GM18517 (cell line): ENCODE measurements around the gene NR6A1.

Experiments
- ATAC-seq: cut with Tn5 transposase; IDR thresholded peaks from one replicate; pipeline ENCODE4 v1.9.1; 2021; ENCODE audit warnings: mild to moderate bottlenecking, moderate library complexity; ENCODE audit not compliant: unreplicated experiment

Gene NR6A1

DNA sequence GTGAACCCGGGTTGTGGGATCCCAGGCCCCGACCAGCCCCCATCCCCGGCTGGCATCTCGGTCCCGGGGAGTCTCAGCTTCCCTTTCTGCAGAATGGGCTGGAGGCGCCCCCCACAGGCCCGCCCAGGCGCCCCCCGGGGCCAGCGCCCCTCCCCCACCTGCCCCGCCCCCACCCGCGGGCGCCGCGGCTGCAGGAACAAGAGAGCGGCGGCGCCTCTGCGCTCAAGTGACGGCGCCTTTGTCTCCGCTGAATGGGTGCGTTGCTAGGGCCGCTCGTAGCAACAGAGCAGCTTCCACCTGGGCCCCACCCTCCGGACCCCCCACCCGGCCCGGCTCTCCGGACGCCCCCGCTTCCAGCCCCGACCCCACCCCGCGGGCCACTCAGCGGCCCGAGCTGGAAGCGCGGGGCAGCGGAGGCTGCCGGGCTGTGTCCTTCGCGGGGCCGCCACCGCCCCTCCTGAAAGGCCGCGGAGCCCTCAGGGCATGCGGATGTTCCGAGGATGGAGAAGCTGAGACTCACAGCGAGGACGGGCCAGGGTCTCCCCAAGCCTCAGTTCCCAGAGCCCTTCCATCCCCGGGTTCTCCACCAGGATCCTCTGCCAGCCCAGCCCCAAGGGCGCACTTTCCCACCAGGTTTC lies 293.3 kb downstream of the NR6A1 start:
- no peak for ATAC-seq

DNA sequence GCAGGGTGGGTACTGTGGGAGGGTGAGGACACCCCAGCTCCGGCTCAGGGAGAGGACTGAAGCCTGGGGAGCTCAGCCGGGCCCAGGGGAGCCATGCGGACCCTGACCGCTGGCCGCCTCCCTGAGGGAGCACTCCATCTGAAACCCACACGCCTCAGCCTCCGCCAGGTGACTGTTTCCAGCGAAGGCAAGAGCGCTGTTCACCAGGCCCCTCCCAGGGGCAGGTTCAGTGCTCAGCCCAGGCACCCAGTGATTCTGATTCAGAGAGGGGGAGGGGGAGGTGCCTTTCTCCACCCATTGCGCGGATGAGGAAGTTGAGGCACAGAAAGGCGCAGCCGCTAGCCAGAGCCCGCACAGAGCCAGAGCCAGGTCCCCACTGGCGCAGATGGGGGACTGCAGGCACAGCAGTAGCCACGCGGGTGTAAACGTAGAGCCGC lies 293.9 kb downstream of the NR6A1 start:
- no peak for ATAC-seq

DNA sequence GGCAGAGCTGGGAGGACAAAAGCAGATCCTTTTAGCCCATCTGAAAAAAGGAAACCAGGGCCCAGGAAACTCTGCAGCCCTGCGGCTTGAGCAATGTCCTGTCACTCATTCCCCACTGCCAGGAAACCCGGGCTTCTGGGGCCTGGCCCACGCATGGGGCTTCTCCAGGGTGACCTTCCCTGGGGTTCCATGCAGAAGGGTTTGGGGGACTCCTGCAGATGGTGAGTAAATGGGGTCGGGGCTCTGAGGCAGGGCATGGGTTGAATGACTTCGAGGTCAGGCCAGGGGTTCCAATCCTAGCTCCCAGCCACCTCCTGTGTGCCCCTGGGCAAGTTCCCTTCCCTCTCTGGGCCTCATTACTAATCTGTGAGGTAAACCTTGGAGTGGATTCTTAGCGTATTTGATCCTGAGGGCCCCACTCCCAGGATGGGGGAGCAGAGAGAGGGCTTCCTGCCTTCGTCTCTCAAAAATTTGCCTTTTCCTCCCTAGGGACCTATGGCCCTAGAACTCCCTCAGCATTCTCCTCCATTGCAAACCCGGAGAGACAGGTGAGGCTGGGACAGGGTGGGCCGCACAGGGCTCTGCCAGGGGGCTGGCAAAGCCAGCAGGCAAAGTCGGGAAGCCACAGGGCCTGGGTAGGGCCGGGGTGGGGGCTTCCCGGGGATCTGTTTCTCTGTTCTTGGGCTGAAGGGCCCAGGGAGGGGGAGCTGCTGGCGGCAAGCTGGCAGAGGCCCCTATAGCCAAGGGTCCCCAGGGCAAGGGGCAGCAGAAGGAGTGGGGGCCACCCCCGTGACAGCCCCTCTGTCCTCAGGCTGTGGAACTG lies 295.0 kb downstream of the NR6A1 start:
- no peak for ATAC-seq

DNA sequence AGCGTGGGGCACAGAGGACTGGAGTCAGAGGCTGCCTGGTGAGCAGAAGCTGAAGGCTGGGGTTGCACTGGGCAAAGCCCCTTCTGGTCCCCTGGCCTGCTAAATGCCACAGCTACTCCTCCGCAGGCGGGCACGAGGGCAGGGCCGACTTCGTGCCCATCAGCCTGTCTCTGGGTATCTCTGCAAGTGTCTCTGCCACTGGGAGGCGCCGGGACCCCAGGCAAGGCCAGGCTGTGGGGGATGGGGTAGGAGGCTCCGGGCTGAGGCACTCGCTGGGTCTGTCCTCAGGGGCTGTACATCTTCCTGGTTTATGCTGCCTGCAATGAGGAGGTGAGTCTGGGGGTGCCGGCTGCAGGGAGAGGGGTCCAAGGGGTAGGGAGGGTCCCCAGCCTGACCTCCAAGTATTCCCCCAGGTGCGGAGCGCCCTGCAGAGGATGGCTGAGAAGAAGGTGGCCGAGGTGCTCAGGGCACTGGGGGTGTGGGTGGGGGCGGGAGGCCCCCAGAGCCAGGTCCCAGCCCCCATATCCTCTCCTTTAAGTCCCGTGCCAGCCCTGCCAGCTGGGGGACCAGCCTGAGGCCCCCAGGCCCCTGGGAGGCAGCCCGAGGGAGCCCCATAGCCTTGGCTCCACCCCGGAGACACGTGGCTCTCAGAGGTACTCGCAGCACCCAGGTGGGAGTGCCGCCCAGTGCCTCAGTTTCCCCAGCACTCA lies 295.8 kb downstream of the NR6A1 start:
- ATAC-seq: no peak

DNA sequence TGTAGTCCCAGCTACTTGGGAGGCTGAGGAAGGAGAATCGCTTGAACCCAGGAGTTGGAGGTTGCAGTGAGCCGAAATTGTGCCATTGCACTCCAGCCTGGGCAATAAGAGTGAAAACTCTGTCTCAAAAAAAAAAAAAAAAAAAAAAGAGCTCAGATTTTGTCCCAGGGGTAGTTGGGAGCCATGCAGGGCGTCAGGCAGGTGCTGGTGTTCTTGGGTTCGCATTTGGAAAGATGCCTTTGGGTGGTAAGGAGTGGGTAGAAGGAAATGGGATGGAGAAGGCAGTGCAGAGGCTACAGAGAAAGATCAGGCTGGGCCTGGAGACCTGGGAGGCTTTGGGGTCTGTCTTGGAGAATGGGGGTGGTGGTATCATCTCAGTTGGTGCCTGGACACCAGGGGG lies 297.0 kb downstream of the NR6A1 start:
- no peak for ATAC-seq

DNA sequence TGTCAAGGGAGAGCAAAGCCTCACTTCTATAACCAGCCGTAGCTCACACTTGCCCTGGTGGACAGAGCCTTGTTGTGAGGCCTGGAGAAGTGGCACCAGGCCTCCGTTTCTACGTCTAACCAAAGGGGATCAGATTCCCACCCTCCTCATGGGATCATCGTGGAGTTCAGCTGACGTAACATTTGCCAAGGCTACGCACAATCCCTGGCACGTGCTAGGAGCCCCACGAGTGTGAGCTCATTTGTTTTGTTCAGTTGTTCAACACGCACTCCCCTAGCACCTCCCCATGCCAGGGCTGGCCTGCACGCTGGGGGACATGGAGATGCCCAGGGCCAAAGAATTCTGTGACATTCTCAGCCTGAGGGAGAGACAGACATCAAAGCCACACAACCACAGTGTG lies 297.8 kb downstream of the NR6A1 start:
- ATAC-seq: no peak

DNA sequence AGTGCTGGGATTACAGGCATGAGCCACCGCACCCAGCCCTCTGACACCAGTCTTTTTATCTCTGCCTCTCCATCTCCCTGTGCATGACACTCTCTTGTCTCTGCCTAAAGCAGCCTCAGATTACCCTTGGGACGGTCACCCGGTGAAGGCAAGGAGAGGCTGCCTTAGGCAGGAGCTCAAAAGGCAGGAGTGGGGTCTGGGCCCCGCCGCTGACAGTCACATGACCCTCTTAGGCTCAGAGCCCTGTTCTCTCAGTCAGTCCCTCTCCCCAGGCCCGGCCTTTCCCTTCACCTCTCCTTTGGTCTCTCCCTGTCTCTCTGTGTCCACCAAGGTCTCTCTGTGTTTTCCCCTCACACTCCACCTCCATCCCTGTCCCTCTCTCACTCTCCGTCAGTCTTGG lies 298.3 kb downstream of the NR6A1 start:
- no peak for ATAC-seq

DNA sequence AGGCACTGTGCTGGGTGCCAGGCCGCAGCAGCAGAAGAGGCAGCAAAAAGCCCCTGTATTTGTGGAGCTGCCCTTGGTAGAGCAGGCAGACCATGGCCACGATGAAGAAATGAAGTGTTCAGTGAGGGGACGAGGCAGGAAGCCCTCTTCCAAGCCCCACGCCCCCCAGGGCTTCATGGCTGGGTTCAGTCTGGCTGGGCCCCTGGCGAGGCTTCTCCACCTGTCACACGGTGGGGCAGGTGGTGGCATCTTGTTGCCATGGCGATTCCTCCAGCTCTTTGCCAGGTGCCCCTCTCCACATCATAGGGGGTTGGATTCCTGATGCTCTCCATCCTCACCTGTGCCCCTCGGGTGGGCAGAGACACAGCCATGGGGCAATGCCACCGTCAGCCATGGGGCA lies 299.4 kb downstream of the NR6A1 start:
- ATAC-seq: no peak

DNA sequence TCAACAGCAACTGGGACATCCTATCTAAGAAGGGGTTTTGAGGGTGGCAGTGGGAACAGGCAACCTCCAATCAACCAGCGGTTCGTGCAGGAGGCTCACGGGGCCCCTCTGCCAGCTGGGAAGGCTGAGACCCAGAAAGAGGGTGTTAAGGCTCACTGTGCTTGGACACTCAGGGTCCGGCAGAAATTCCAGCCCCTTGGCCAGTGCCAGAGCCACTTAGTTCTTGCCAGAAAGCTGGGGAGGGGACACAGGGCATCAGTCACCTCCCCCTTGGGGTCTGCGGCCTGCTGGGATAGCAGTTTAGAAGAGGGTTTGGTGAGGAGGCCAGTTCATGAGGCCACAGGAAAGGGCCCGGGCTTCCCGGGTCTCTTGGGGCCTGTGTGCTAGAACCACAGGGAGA lies 300.4 kb downstream of the NR6A1 start:
- no peak for ATAC-seq

DNA sequence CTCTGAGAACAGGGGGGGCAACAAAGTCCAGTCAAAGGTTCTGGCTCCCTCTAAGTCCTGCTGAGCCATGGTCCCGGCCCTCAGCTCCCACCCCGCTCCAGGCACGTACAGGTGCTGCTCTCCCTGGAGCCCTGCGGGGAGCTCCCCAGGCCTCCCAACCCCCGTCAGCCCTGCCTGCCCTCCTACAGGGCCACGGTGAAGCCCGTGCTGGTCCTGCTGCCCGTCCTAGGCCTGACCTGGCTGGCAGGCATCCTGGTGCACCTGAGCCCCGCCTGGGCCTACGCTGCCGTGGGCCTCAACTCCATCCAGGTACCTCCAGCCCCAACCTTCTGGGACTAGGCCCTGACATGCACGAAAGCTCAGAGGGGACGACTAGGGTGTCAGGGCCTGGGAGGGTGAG lies 300.8 kb downstream of the NR6A1 start:
- no peak for ATAC-seq

DNA sequence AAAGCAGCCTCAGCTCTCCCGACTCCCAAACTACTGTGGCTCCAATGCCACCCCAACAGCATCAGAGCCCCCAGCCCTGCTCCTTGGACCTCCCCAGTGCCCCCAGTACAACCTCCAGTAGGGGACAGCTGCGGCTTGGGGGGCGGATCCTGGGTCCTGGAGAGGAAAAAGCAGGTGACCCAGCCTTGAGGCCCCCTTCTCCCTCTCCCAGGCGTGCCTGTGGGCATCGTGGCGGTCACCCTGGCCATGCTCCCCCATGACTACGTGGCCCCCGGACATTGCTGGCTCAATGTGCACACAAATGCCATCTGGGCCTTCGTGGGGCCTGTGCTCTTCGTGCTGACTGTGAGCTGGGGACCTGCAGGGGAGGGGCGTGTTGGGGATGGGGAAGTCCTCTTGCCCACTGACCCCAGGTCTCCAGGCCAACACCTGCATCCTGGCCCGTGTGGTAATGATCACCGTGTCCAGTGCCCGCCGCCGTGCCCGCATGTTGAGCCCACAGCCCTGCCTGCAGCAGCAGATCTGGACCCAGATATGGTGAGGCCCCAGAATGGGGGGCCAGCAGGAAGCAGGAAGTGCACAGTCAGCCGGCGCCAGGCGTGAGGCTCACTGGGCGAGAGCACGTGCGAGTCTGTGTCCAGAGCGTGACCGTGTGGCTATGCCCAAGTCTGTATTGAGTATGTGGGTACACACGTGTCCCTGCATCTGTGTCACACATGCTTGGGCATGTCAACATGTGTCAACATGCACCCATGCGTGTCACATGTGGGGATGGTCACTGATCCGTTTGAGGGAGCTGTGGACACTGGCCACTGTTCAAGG lies 301.9 kb downstream of the NR6A1 start:
- ATAC-seq: no peak

DNA sequence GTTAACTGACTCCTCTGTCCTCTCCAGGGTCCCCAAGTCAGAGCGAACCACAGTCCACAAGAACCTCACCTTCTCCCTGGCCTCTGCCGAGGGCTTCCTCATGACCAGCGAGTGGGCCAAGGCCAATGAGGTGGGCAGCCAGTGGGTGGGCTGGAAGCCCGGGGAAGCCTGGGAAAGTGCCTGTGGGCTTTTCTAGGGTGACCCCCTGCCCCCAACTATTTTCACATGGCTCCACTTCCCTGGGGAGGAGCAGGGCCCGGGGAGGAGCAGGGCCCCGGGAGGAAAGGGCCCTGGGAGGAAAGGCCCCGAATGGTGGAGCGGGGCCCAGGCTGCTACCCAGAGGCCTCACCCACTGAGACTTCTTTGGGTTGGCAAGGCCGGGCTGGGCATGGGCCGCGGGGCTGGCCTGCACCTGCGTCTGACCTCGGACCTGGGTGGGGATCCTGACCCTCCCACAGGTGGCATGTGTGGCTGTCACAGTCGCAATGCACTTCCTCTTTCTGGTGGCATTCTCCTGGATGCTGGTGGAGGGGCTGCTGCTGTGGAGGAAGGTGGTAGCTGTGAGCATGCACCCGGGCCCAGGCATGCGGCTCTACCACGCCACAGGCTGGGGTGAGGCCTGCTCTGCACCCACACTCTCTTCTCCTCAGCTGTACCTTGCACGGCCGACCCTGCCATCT lies 302.9 kb downstream of the NR6A1 start:
- no peak for ATAC-seq

DNA sequence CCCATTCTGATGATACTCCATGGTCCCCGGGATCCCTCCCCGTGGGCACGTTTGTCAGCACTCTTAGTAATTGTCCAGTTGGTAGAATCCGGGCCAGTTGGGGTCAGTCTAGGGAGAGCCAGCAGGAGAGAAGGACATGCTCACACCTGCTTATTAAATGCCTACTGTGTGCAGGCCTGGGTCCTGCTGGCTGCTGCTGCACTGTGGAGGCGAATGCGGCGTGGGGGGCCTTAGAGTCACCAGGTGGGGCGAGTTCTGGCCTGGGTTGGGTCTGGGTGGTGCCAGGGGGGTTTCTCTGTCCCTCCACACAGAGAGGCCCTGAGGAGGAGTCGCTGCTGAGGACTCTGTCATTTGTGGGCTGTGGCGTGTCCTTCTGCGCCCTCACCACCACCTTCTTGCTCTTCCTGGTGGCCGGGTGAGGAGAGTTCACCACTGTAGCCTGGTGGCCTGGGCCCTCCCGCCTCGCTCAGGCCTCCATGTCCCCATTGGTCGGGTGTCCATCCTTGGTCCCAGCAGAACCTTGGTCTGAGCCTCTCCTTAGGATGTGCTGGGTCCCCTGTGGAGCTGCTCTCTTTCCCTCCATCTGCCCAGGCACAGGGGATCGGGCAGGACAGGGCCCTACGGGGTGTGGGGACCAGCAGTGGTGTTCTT lies 303.6 kb downstream of the NR6A1 start:
- no peak for ATAC-seq
